ENCODE results near the gene UBXN11. TPM values are rescaled to one million over a fixed set of nuclear protein-coding genes. Genes with fewer than 3 reads are reported as not detected.

UBXN11 gene
- total and polyA plus RNA-seq, 2 donors (not counting 1 experiment from before 2014, with no cell fraction given), result 68.0 to 81.4 TPM

GRCh38 chr1:26297057-26297790, 9.2 kb downstream of the UBXN11 start:
- intact Hi-C loops (cut with micrococcal nuclease), result no loop called here

More at GRCh38 chr1:26297057-26297790, 9.2 kb downstream of the UBXN11 start:
- POLR2A ChIA-PET, result interaction anchor here (0.5 to 2.3 kb wide), 7 partner anchors 8 to 1051 kb away, joined by 3 to 12 read pairs (median 8); partner anchors contain the start of gene CD52
- no peaks in the 10 kb centered on the region for H3K9me3 ChIP-seq (ENCODE audit: control extremely low read depth in 1 of 3, control insufficient read depth in 2 of 3, insufficient read depth in 1 of 3, low read length in 2 of 3)
- H3K4me1 ChIP-seq (ENCODE audit: control insufficient read depth in 2 of 2, insufficient read depth in 2 of 2, low read length in 2 of 2), result peaks cover 30 to 44% of the 10 kb centered on the region in 2 donors
- H3K27ac ChIP-seq (ENCODE audit: low read length in 2 of 2), result no peak overlapping the region
- H3K4me3 ChIP-seq (ENCODE audit: control extremely low read depth in 1 of 5, extremely low read depth in 1 of 5, insufficient read depth in 1 of 5, low read depth in 2 of 5, low read length in 4 of 5), result no peak overlapping the region
- no peaks in the 10 kb centered on the region for H3K27me3 ChIP-seq (replicated peaks in 1 of 4; ENCODE audit: control extremely low read depth in 1 of 4, control insufficient read depth in 3 of 4, insufficient read depth in 4 of 4, low read length in 3 of 4)
- TF ChIP-seq EZH2 (IDR thresholded peaks at IDR 0.05; ENCODE audit: borderline replicate concordance, insufficient read depth, low read depth, low read length, poor library complexity, severe bottlenecking) (no peak), CTCF (IDR thresholded peaks at IDR 0.05) (no peak)
- H2AFZ ChIP-seq (ENCODE audit: insufficient read depth, low read depth, low read length, poor library complexity, severe bottlenecking), result no peak overlapping the region
- H3K9ac ChIP-seq (ENCODE audit: low read length), result no peak overlapping the region
- no peaks in the 10 kb centered on the region for H4K20me1 ChIP-seq (ENCODE audit: control insufficient read depth, insufficient read depth, low read length, poor library complexity, severe bottlenecking)
- CTCF ChIA-PET, result interaction anchor here (1.7 to 1.9 kb wide), 2 partner anchors 9 to 12 kb away, joined by 5 to 7 read pairs; no protein-coding TSS in a partner anchor
- H3K4me3 Mint-ChIP-seq, result no peak overlapping the region
- no peaks in the 10 kb centered on the region for H3K9me3 Mint-ChIP-seq (ENCODE audit: insufficient read depth)
- H3K27me3 Mint-ChIP-seq, result no peaks in the 10 kb centered on the region
- H3K4me2 ChIP-seq (replicated peaks; ENCODE audit: low read depth, low read length, poor library complexity, severe bottlenecking), result no peak overlapping the region
- peaks cover 50% of the 10 kb centered on the region for H3K4me1 Mint-ChIP-seq
- DNase-seq, result no peak
- ATAC-seq (ENCODE audit: low read depth), result no peak
- 99% methylated on average over 12 of the region's 12 CpGs for WGBS (ENCODE audit: insufficient coverage)
- H3K36me3 ChIP-seq (replicated peaks in 1 of 2; ENCODE audit: control extremely low read depth in 1 of 2, control insufficient read depth in 1 of 2, extremely low read depth in 1 of 2, insufficient read depth in 2 of 2, low read length in 1 of 2), result peaks cover 0 to 5% of the 10 kb centered on the region in 2 experiments
- H3K79me2 ChIP-seq (ENCODE audit: control insufficient read depth, insufficient read depth, low read length), result peaks cover 50% of the 10 kb centered on the region
- H3K27ac Mint-ChIP-seq, result peak overlapping the region; percentile 37
